CD4-positive, alpha-beta T cell treated with Interleukin-1 beta for 1 hour (primary cell): Measurements from ENCODE around the gene IMP4.

Experiments
- DNase-seq, 2 donors: peaks; one replicate each; pipeline ENCODE4 v3.0.0-alpha.2; 2020 to 2022

Gene IMP4

DNA sequence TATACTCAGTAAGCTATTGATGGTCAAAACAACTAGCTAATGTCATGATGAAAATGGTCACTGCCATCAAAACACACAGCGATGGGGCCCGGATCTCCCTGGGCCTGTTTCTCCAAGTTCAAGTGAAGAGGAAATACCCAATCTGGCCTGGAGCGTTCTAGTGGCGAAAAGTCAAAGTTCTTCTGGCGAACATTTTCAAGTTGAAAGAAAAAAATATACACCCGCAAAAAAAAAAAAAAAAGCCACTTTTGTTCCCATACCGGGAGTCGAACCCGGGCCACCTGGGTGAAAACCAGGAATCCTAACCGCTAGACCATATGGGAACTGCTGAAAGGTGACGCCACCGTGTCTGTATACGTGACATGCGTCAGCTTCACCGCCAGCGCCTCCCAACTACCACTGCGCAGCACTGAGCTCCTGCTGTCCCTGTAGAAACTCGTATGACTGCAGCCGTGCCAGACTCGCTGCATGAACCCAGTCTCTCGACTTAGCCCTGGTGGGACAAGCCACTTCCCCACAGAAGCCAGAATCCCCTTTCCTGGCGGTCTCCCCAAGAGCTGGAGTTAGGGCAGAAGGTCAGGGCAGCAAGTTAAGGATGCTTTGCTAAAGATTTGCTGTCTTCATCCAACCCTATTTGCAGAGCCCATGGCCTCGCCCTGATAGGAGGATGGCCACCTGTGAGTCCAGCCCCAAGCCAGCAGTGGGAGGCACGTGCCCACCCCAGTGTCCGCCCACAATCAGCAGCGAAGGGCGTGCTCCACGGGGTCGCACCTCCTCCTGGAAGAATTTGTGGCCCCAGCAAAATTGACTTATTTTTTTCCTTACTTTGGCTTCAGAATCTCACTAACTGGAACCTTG is 5.6 kb upstream of the IMP4 start:
- DNase-seq, result peak; percentile 46 to 56

- no peak for DNase-seq
Measured at GRCh38 chr2:130337735-130338325, 4.9 kb upstream of the IMP4 start.

DNA sequence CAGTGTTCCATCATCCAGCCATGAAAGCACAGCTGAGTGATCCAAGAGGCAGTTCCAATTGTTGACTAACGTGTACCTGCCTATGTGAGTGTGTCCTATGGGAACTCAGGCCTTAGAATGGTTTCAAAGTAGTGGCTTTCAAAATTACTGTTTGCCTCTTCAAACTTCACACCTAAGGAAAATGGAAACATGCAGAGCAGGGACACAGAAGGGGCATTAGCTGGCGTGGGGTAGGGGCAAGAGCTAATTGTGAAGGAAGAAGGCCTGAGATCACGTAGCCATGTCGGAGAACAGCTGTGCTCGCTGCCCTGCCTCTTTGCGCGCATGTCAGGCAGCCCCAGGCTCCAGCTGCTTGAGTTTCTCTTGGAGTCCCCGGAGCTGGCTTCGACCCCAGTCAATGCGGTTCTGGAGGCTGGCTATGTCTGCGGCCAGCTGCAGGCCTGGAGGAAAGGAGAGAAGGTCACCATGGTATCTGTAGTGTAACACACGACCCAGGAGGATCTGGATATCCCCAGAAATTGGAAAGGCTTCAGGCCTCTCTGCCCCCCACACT is 3.8 kb upstream of the IMP4 start:
- DNase-seq, result no peak

GRCh38 chr2:130339885-130340745 is 2.6 kb upstream of the IMP4 start:
- no peak for DNase-seq

- peak in 1 of 2 donors; percentile 21 for DNase-seq
Measured at GRCh38 chr2:130341562-130342019, 1.1 kb upstream of the IMP4 start.

DNA sequence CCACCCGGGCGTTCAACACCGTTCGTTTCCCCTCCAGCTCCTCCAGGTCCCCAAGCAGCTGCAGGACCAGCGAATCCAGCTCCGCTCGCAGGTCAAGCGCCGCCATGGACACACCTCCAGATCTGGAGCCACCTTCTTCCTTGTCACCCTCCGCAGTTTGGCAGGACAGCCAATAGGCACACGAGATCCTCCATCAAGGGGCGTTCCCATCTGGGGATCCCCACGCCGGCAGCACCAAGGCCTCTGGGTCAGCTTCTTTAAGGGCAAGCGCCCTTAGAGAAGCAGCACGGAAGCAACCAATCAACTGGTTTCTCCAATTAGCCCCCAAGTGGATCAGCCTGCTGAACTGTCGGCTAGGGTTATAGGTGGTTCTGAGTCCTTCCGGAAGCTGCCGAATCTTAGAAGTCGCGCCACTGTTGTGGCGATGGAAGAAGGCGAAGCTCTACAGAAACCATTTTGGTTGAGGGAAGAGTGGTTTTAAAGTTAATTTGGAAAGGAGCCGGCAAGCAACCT is 621 bp upstream of the IMP4 start:
- DNase-seq, result peak; percentile 89

- DNase-seq, result no peak
Measured at GRCh38 chr2:130344578-130344977, 1.9 kb downstream of the IMP4 start.

DNA sequence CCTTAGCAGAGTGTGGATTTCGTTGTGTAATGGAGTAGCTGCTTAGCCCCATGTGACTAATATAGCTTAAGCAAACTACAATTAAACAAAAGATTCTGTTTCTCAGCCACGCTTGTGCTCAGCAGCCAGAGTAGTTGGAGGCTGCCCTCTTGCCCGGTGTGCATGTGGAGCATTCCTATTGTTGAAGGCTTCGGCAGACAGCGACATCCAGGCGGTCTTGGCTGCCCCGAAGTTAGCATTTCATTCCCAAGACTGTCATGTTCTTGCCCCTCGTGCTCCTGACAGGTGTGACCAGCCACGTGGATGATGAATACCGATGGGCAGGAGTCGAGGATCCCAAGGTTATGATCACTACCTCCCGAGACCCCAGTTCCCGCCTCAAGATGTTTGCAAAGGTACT is 2.4 kb downstream of the IMP4 start:
- no peak for DNase-seq

DNA sequence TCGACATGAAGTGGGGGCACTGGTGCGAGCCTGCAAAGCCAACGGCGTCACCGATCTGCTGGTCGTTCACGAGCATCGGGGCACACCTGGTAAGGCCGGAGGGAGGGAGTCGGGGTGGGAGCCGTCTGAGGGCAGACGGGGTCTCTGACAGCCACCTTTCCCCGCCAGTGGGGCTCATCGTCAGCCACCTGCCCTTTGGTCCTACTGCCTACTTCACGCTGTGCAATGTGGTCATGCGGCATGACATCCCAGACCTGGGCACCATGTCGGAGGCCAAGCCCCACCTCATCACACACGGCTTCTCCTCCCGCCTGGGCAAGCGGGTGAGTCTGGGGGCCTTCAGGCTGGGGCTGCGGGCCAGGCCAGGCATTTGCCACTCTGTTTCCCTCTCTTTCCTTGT is 2.9 kb downstream of the IMP4 start:
- no peak for DNase-seq

DNA sequence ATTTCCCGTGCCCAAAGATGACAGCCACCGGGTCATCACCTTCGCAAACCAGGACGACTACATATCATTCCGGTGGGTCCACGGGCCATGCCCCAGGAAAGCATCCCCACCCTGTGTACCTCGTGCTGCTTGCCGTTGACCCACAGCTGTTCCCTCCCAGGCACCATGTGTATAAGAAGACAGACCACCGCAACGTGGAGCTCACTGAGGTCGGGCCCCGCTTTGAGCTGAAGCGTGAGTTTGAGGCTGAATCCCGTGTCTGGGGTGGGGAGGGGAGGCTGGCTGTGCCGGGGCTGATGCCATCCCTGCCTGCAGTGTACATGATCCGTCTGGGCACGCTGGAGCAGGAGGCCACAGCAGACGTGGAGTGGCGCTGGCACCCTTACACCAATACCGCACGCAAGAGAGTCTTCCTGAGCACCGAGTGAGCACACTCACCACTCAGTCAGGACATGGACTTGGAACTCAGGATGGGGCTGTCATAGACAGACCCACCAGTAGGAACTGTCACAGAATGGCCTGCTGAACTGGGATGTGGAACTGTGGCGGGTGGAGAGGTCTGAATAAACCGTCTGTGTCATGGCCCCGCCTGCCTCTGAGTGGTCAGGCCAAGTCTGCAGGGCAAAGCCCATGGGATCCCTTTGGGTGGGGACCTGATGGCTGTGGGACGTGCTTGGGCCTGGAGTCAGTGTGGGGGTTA is 3.5 kb downstream of the IMP4 start:
- no peak for DNase-seq

DNA sequence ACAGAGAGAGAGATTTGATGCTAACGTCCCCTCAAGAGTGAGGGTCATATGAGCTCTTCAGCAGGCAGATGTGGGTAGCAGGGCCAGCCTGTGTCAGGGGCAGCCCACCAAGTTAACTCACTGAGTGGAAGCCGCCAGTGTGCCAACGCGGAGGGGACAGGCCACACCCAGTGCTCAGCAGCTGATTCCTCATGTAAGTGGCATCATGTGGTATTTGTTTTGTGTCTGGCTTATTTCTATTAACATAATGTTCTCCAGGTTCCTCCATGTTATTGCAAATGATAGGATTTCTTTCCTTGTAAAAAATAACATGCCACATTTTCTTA is 4.0 kb downstream of the IMP4 start:
- no peak for DNase-seq

DNA sequence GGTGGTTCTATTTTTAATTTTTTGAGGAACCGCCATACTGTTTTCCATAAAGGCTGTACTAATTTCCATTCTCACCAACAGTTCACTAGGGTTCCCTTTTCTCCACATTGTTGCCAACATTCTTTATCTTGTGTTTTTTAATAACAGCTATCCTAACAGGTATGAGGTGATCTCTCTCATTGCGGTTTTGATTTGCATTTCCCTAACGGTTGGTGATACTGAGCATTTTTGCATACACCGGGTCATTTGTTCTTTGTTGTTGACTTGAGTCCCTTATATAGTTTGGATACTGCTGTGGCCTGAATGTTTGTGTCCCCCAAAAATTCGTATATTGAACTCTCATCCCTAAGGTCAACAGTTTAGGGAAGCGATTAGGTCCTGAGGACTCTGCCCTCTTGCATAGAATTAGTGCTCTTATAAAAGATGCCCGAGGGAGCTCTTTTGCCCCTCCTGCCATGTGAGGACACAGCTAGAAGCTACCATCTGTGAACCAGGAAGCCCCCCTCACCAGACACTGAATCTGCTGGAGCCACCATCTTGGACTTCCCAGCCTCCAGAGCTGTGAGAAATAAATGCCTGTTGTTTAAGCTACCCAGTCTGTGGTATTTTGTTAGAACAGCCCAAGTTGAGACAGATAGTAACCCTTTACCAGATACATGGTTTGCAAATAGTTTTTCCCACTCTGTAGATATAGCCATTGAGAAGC is 4.7 kb downstream of the IMP4 start:
- no peak for DNase-seq

GRCh38 chr2:130349174-130349573 is 6.5 kb downstream of the IMP4 start:
- DNase-seq, result no peak

DNA sequence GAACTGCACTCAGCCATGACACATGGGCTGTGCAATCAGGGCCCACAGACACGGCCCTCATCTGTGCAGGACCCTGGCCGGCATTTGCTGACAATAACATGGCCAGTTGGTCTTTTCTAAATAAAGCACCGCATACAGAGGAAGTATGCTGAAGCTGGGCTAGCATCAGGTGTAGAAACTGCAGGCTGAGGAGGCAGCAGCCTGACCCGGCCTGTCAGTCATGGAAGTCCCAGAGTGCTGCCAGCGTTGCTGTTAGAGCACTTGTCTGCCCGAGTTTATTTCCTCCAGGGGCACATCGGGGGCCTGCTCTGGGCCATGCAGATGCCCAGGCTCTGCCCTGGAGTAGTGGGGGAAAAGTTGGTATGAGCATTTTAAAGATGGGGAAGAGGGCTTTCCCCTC is 9.0 kb downstream of the IMP4 start:
- no peak for DNase-seq

- DNase-seq, result no peak
Measured at GRCh38 chr2:130352237-130352636, 9.5 kb downstream of the IMP4 start.

GRCh38 chr2:130353291-130354138 is 10.8 kb downstream of the IMP4 start:
- DNase-seq, result no peak

DNA sequence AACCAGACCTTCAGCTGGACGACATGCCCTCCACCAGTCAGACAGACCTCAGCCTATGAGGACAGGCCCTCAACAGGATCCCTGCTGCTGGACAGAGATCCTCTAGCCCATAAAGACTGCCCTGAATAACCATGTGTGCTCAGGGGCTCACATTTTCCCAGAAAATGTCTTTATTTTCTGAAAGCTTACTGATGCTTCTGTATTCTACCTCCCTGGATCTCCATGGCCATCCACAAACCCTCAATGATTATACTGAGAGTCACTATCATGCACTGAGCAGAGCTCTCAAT is 11.4 kb downstream of the IMP4 start:
- no peak for DNase-seq

- DNase-seq, result no peak
Measured at GRCh38 chr2:130355172-130355577, 12.5 kb downstream of the IMP4 start.

DNA sequence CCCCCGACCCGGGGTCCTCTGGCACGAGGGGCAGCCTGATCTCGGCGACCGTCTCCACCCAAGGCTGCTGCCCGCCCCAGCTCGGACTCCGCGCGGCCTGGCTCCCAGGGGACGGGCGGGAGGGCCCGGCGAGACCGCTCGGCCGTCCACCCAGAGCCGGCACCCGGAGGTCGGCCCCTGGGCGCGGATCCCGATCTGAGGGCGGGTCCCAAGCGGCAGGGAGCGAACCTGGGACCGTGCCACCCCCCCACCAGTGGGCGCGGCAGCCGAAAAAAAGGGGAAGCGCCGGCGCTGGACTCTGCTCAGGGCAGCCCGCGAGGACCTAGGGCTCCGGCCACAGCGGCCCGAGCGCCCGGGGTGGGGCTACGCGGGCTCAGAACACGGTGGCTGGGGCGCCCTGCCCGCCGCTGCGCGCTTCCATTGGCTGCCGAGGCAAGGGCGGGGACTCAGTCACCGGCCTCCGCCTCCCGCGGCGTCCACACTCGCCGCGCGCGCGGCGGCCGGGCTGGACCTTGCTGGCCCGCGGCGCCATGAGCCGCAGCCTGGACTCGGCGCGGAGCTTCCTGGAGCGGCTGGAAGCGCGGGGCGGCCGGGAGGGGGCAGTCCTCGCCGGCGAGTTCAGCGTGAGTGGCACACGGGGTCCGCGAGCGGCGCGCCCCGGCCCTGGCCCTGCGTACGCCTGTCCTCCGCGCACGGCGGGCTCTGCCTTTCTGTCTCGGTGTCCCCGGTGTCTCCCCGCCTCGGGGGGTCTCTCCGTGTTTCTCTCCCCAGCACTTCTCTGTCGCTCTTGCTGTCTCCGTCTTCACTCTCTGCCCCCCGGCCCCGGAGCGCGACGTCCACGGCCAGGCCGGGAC is 13.1 kb downstream of the IMP4 start, which contains the start of gene PTPN18:
PTPN18 (plus strand) TSS at position 479 of the 854 bp plus-strand sequence; CDS start at position 531, 52 bp downstream.
- DNase-seq, result peak; percentile 66 to 75

GRCh38 chr2:130357864-130358263 is 15.2 kb downstream of the IMP4 start:
- no peak for DNase-seq
